Liver (tissue), 9 donors: ENCODE measurements around the gene FITM1. TPM values are rescaled to one million over a fixed set of nuclear protein-coding genes. Genes with fewer than 3 reads are reported as not detected.

Experiments used
- DNase-seq: peaks from one replicate; pipeline ENCODE4 v3.0.0-alpha.2; 2017; ENCODE audit warnings: low spot score
- H3K27ac ChIP-seq, 2 donors: one replicate each; pipeline ENCODE4 v1.7.0; 2013; ENCODE audit warnings: inconsistent platforms in 2 of 2, low read length in 2 of 2, control low read depth in 1 of 2, low read depth in 1 of 2, mild to moderate bottlenecking in 1 of 2
- H3K27me3 ChIP-seq, 4 donors: one replicate each; pipeline versions ENCODE4 v1.6.1 to v1.7.0; 2013; ENCODE audit warnings: low read length in 3 of 4, inconsistent platforms in 1 of 4, mild to moderate bottlenecking in 1 of 4, moderate library complexity in 1 of 4; ENCODE audit not compliant: control insufficient read depth in 4 of 4, insufficient read depth in 4 of 4
- H3K36me3 ChIP-seq, 4 donors: one replicate each; pipeline versions ENCODE4 v1.6.1 to v1.7.0; 2013; ENCODE audit warnings: low read length in 3 of 4, mild to moderate bottlenecking in 3 of 4, low read depth in 1 of 4, moderate library complexity in 1 of 4; ENCODE audit not compliant: control insufficient read depth in 4 of 4, insufficient read depth in 3 of 4
- H3K4me1 ChIP-seq, 4 donors: one replicate each; pipeline versions ENCODE4 v1.6.1 to v1.7.0; 2013; ENCODE audit warnings: low read length in 3 of 4, mild to moderate bottlenecking in 3 of 4, moderate library complexity in 1 of 4; ENCODE audit not compliant: control insufficient read depth in 4 of 4, insufficient read depth in 4 of 4
- H3K4me3 ChIP-seq, 3 donors: one replicate each; pipeline versions ENCODE4 v1.6.1 to v1.7.0; 2013; ENCODE audit warnings: low read length in 3 of 3, control low read depth in 1 of 3, low read depth in 1 of 3, mild to moderate bottlenecking in 1 of 3
- H3K9ac ChIP-seq, 2 donors: one replicate each; pipeline ENCODE4 v1.7.0; 2013; ENCODE audit warnings: low read length in 2 of 2, mild to moderate bottlenecking in 2 of 2, moderate library complexity in 2 of 2, control low read depth in 1 of 2, low read depth in 1 of 2
- H3K9me3 ChIP-seq, 4 donors: one replicate each; pipeline versions ENCODE4 v1.6.1 to v1.7.0; 2013; ENCODE audit warnings: low read length in 3 of 4; ENCODE audit not compliant: control insufficient read depth in 4 of 4
- ATF3 ChIP-seq: IDR thresholded peaks from 2 replicates; pipeline ENCODE4 v1.6.1; 2016; ENCODE audit warnings: antibody characterized with exemption
- CTCF ChIP-seq: fragments of 150-350 bp; IDR thresholded peaks from 2 replicates; pipeline ENCODE4 v1.5.1; 2017; ENCODE audit warnings: improper control_type of control experiment, low read depth, low read length; ENCODE audit not compliant: missing input control
- EGR1 ChIP-seq, 2 donors: IDR thresholded peaks; 2 replicates each; pipeline ENCODE4 v1.6.1; 2016 to 2018; ENCODE audit warnings: antibody characterized with exemption in 2 of 2, low read depth in 2 of 2
- FOXA1 ChIP-seq: IDR thresholded peaks from 2 replicates; pipeline ENCODE4 v1.6.1; 2016; ENCODE audit warnings: antibody characterized with exemption
- FOXA2 ChIP-seq: IDR thresholded peaks from 2 replicates; pipeline ENCODE4 v1.6.1; 2016; ENCODE audit warnings: antibody characterized with exemption
- GABPA ChIP-seq, 2 donors: IDR thresholded peaks in 1 of 2; conservative IDR thresholded peaks in 1 of 2; 2 replicates each; pipeline ENCODE4 v1.6.1; 2016; ENCODE audit warnings: antibody characterized with exemption in 2 of 2, mild to moderate bottlenecking in 1 of 2, moderate library complexity in 1 of 2
- HNF4A ChIP-seq, 2 donors: conservative IDR thresholded peaks; 2 replicates each; pipeline ENCODE4 v1.6.1; 2016; ENCODE audit warnings: antibody characterized with exemption in 2 of 2, mild to moderate bottlenecking in 2 of 2
- HNF4G ChIP-seq: IDR thresholded peaks from 2 replicates; pipeline ENCODE4 v1.6.1; 2016; ENCODE audit warnings: antibody characterized with exemption
- JUND ChIP-seq, 2 donors: IDR thresholded peaks; 2 replicates each; pipeline ENCODE4 v1.6.1; 2016; ENCODE audit warnings: antibody characterized with exemption in 2 of 2
- NR2F2 ChIP-seq: IDR thresholded peaks from 2 replicates; pipeline ENCODE4 v1.6.1; 2016; ENCODE audit warnings: antibody characterized with exemption
- RAD21 ChIP-seq, 2 donors: IDR thresholded peaks; 2 replicates each; pipeline ENCODE4 v1.6.1; 2016; ENCODE audit warnings: antibody characterized with exemption in 2 of 2, mild to moderate bottlenecking in 2 of 2
- RXRA ChIP-seq, 2 donors: IDR thresholded peaks; 2 replicates each; pipeline ENCODE4 v1.6.1; 2017 to 2018; ENCODE audit warnings: antibody characterized with exemption in 2 of 2, mild to moderate bottlenecking in 1 of 2
- SP1 ChIP-seq: IDR thresholded peaks from 2 replicates; pipeline ENCODE4 v1.6.1; 2018; ENCODE audit warnings: antibody characterized with exemption, mild to moderate bottlenecking
- TAF1 ChIP-seq: conservative IDR thresholded peaks from 2 replicates; pipeline ENCODE4 v1.6.1; 2016; ENCODE audit warnings: antibody characterized with exemption, mild to moderate bottlenecking
- YY1 ChIP-seq: IDR thresholded peaks from 2 replicates; pipeline ENCODE4 v1.6.1; 2016; ENCODE audit warnings: antibody characterized with exemption, mild to moderate bottlenecking
- WGBS: extraction: QIAGEN DNeasy Blood & Tissue Kit; methylation state at CpG from one replicate; pipeline ENCODE4 v1.1.7; 2013; 5-methylcytosine and 5-hydroxymethylcytosine counted together
- polyA plus RNA-seq, 2 donors: library from polyadenylated mRNA; stranded (reverse) in 1 of 2; unstranded in 1 of 2; fragments of 200-250 nt in 1 of 2; fragments of >200 nt in 1 of 2; fragmentation: Nextera tagmentation in 1 of 2; extraction: Ambion mirVana in 1 of 2; gene quantifications; one replicate each; pipeline versions ENCODE4 v1.2.1 to v1.2.3, GENCODE V29; 2013 to 2015
- total RNA-seq, 2 donors: library from RNA; depleted of rRNA; stranded (reverse); fragments of >200 nt; gene quantifications; one replicate each; pipeline ENCODE4 v1.2.3, GENCODE V29; 2014
- TF ChIP-seq, protein P1 (sequence below): IDR thresholded peaks from 2 replicates; pipeline ENCODE4 v1.6.1; 2016; ENCODE audit warnings: antibody characterized with exemption
- TF ChIP-seq, protein P2 (sequence below): IDR thresholded peaks from 2 replicates; pipeline ENCODE4 v1.6.1; 2016; ENCODE audit warnings: antibody characterized with exemption, mild to moderate bottlenecking
- TF ChIP-seq, protein P3 (sequence below): IDR thresholded peaks from 2 replicates; pipeline ENCODE4 v1.6.1; 2016; ENCODE audit warnings: antibody characterized with exemption
- donor health status: healthy.
- donor health status: healthy.
- donor health status: healthy.
- donor health status: healthy.
- donor health status: healthy.

Gene FITM1
- total and polyA plus RNA-seq, 4 donors, result 1.7 to 16.1 (median 9.1) TPM

GRCh38 chr14:24132976-24133375, 2.5 kb downstream of the FITM1 start:
- Histone ChIP-seq H3K9ac (no peak overlapping the region), H3K4me3 (no peak overlapping the region), H3K4me1 (peaks cover 10 to 55% (median 43%) of the 10 kb centered on the region in 4 donors), H3K9me3 (no peaks in the 10 kb centered on the region), H3K27ac (no peak overlapping the region), H3K27me3 (no peaks in the 10 kb centered on the region), H3K36me3 (peaks cover 0 to 5% (median 4%) of the 10 kb centered on the region in 4 donors)
- 97% methylated on average over 2 of the region's 2 CpGs for WGBS
- no peak for TF ChIP-seq GABPA (IDR thresholded peaks at IDR 0.05 in 1 of 2, conservative IDR thresholded peaks at IDR 0.05 in 1 of 2)
- TF ChIP-seq, protein P1, sequence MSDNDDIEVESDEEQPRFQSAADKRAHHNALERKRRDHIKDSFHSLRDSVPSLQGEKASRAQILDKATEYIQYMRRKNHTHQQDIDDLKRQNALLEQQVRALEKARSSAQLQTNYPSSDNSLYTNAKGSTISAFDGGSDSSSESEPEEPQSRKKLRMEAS, result no peak
- TF ChIP-seq CTCF, result no peak
- TF ChIP-seq, protein P2, sequence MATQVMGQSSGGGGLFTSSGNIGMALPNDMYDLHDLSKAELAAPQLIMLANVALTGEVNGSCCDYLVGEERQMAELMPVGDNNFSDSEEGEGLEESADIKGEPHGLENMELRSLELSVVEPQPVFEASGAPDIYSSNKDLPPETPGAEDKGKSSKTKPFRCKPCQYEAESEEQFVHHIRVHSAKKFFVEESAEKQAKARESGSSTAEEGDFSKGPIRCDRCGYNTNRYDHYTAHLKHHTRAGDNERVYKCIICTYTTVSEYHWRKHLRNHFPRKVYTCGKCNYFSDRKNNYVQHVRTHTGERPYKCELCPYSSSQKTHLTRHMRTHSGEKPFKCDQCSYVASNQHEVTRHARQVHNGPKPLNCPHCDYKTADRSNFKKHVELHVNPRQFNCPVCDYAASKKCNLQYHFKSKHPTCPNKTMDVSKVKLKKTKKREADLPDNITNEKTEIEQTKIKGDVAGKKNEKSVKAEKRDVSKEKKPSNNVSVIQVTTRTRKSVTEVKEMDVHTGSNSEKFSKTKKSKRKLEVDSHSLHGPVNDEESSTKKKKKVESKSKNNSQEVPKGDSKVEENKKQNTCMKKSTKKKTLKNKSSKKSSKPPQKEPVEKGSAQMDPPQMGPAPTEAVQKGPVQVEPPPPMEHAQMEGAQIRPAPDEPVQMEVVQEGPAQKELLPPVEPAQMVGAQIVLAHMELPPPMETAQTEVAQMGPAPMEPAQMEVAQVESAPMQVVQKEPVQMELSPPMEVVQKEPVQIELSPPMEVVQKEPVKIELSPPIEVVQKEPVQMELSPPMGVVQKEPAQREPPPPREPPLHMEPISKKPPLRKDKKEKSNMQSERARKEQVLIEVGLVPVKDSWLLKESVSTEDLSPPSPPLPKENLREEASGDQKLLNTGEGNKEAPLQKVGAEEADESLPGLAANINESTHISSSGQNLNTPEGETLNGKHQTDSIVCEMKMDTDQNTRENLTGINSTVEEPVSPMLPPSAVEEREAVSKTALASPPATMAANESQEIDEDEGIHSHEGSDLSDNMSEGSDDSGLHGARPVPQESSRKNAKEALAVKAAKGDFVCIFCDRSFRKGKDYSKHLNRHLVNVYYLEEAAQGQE, result no peak
- TF ChIP-seq YY1, result no peak
- no peak for TF ChIP-seq JUND (IDR thresholded peaks at IDR 0.05)
- no peak for TF ChIP-seq SP1
- no peak for TF ChIP-seq FOXA2
- no peak for TF ChIP-seq RAD21 (IDR thresholded peaks at IDR 0.05)
- no peak for TF ChIP-seq HNF4G
- no peak for TF ChIP-seq HNF4A (conservative IDR thresholded peaks at IDR 0.05)
- TF ChIP-seq RXRA (IDR thresholded peaks at IDR 0.05), result no peak
- no peak for TF ChIP-seq EGR1 (IDR thresholded peaks at IDR 0.05; ENCODE audit: low read depth in 2 of 2)
- TF ChIP-seq, protein P3, sequence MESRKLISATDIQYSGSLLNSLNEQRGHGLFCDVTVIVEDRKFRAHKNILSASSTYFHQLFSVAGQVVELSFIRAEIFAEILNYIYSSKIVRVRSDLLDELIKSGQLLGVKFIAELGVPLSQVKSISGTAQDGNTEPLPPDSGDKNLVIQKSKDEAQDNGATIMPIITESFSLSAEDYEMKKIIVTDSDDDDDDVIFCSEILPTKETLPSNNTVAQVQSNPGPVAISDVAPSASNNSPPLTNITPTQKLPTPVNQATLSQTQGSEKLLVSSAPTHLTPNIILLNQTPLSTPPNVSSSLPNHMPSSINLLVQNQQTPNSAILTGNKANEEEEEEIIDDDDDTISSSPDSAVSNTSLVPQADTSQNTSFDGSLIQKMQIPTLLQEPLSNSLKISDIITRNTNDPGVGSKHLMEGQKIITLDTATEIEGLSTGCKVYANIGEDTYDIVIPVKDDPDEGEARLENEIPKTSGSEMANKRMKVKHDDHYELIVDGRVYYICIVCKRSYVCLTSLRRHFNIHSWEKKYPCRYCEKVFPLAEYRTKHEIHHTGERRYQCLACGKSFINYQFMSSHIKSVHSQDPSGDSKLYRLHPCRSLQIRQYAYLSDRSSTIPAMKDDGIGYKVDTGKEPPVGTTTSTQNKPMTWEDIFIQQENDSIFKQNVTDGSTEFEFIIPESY, result no peak
- TF ChIP-seq FOXA1, result no peak
- TF ChIP-seq TAF1, result no peak
- TF ChIP-seq NR2F2, result no peak
- TF ChIP-seq ATF3, result no peak
- no peak for DNase-seq
